ENCODE data around the gene PRC1.

GRCh38 chr15:91023720-91024119 is 29.4 kb upstream of the PRC1 start:
- TF ChIP-seq POLR2A (IDR thresholded peaks at IDR 0.05), result no peak
- TF ChIP-seq, protein P1, sequence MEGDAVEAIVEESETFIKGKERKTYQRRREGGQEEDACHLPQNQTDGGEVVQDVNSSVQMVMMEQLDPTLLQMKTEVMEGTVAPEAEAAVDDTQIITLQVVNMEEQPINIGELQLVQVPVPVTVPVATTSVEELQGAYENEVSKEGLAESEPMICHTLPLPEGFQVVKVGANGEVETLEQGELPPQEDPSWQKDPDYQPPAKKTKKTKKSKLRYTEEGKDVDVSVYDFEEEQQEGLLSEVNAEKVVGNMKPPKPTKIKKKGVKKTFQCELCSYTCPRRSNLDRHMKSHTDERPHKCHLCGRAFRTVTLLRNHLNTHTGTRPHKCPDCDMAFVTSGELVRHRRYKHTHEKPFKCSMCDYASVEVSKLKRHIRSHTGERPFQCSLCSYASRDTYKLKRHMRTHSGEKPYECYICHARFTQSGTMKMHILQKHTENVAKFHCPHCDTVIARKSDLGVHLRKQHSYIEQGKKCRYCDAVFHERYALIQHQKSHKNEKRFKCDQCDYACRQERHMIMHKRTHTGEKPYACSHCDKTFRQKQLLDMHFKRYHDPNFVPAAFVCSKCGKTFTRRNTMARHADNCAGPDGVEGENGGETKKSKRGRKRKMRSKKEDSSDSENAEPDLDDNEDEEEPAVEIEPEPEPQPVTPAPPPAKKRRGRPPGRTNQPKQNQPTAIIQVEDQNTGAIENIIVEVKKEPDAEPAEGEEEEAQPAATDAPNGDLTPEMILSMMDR (IDR thresholded peaks at IDR 0.05), result no peak
- TF ChIP-seq EP300 (IDR thresholded peaks at IDR 0.05; ENCODE audit: low read depth), result no peak

Measured in transverse colon (tissue), 3 donors.